ENCODE measurements around the gene HAPLN3. TPM values are rescaled to one million over a fixed set of nuclear protein-coding genes. Genes with fewer than 3 reads are reported as not detected.

The HAPLN3 gene
- total and polyA plus RNA-seq, 10 donors, result 9.7 to 36.0 (median 16.2) TPM

GRCh38 chr15:88847144-88847543 is 48.2 kb downstream of the HAPLN3 start:
- intact Hi-C loops (cut with DNase I; ENCODE audit: low total_unique reads), result no loop called here
- DNase-seq, result no peak
- no peak for TF ChIP-seq POLR2AphosphoS5 (IDR thresholded peaks at IDR 0.05)
- no peak for TF ChIP-seq CTCF (IDR thresholded peaks at IDR 0.05 in 8 of 11, conservative IDR thresholded peaks at IDR 0.05 in 3 of 11)
- no peak for TF ChIP-seq POLR2A (IDR thresholded peaks at IDR 0.05)
- Histone ChIP-seq H3K4me3 (no peak overlapping the region), H3K4me1 (no peaks in the 10 kb centered on the region), H3K9me3 (no peaks in the 10 kb centered on the region), H3K27me3 (replicated peaks in 1 of 7) (peaks cover 0 to 22% (median 0%) of the 10 kb centered on the region in 7 donors), H3K27ac (no peak overlapping the region), H3K36me3 (no peaks in the 10 kb centered on the region)
- WGBS, 5 donors, result 83 to 87% (median 86%) methylated on average over 7 to 20 of the region's 20 CpGs

DNA sequence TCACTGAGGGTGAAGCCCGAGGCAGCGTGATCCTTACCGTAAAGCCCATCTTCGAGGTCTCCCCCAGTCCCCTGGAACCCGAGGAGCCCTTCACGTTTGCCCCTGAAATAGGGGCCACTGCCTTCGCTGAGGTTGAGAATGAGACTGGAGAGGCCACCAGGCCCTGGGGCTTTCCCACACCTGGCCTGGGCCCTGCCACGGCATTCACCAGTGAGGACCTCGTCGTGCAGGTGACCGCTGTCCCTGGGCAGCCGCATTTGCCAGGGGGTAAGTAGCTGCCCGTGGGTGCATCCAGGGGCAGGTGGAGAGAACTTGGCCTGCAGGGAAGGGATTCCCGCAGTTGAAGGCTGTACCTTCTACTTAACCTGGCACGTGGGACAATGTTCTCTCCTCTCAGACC is 49.7 kb downstream of the HAPLN3 start:
- H3K9me3 ChIP-seq, result no peaks in the 10 kb centered on the region
- peaks cover 0 to 8% (median 0%) of the 10 kb centered on the region in 7 donors for H3K27me3 ChIP-seq (replicated peaks in 1 of 7)
- H3K4me1 ChIP-seq, result no peaks in the 10 kb centered on the region
- WGBS, 5 donors, result 88 to 93% (median 91%) methylated on average over 15 of the region's 15 CpGs
- no peak overlapping the region for H3K4me3 ChIP-seq
- H3K36me3 ChIP-seq, result no peaks in the 10 kb centered on the region
- DNase-seq, result no peak
- TF ChIP-seq POLR2AphosphoS5 (IDR thresholded peaks at IDR 0.05) (no peak), POLR2A (IDR thresholded peaks at IDR 0.05) (no peak), CTCF (IDR thresholded peaks at IDR 0.05 in 8 of 11, conservative IDR thresholded peaks at IDR 0.05 in 3 of 11) (no peak)
- intact Hi-C loops (cut with DNase I; ENCODE audit: low total_unique reads), result no loop called here
- no peak overlapping the region for H3K27ac ChIP-seq

DNA sequence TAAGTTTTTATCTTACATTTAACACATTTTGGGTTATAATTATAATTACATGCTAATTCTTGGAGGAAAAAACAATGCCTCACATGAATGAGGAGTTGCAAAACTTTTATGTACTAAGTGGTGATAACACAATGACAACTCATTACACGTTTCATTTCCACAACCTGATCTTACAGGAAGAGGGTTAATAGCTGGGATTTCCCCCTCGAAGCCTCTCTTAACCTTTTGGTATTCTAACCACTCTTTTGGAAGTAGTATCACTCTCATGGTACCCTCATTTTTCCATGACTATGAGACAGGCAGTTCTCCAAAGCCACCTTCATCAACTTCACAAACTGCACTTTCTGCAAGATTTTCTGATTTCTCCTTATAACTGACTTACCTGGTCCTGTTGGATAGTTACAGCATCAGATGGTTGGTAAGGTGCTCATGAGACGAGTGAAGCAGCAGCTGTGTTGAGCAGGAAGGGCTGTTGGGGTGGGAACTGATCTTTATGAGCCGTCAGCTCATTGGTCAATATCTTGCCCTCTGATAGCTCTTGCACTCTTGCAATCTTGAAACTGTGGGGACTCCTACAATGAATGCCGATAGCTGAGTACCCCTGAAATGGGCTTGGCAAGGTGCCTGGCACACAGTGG is 50.5 kb downstream of the HAPLN3 start:
- Histone ChIP-seq H3K27ac (no peak overlapping the region), H3K36me3 (no peaks in the 10 kb centered on the region), H3K9me3 (no peaks in the 10 kb centered on the region), H3K4me3 (no peak overlapping the region), H3K4me1 (no peaks in the 10 kb centered on the region), H3K27me3 (replicated peaks in 1 of 7) (peaks cover 0 to 8% (median 0%) of the 10 kb centered on the region in 7 donors)
- intact Hi-C loops (cut with DNase I; ENCODE audit: low total_unique reads), result no loop called here
- TF ChIP-seq POLR2AphosphoS5 (IDR thresholded peaks at IDR 0.05), result no peak
- no peak for TF ChIP-seq CTCF (IDR thresholded peaks at IDR 0.05 in 8 of 11, conservative IDR thresholded peaks at IDR 0.05 in 3 of 11)
- TF ChIP-seq POLR2A (IDR thresholded peaks at IDR 0.05), result no peak
- DNase-seq, result no peak
- 41 to 57% (median 44%) methylated on average over 5 of the region's 5 CpGs for WGBS, 5 donors

GRCh38 chr15:88843334-88843733 is 52.0 kb downstream of the HAPLN3 start:
- Histone ChIP-seq H3K4me1 (no peaks in the 10 kb centered on the region), H3K9me3 (no peaks in the 10 kb centered on the region), H3K36me3 (no peaks in the 10 kb centered on the region), H3K27me3 (replicated peaks in 1 of 7) (peaks cover 0 to 11% (median 0%) of the 10 kb centered on the region in 7 donors), H3K27ac (no peak overlapping the region), H3K4me3 (no peak overlapping the region)
- 91 to 96% (median 92%) methylated on average over 12 to 21 of the region's 21 CpGs for WGBS, 5 donors
- DNase-seq, result no peak
- TF ChIP-seq CTCF (IDR thresholded peaks at IDR 0.05 in 8 of 11, conservative IDR thresholded peaks at IDR 0.05 in 3 of 11) (no peak), POLR2AphosphoS5 (IDR thresholded peaks at IDR 0.05) (no peak), POLR2A (IDR thresholded peaks at IDR 0.05) (no peak)
- intact Hi-C loops (cut with DNase I; ENCODE audit: low total_unique reads), result no loop called here
